ENCODE measurements around the gene CAMSAP3.
"Not testable (repeated sequence)": the region's sequence is repeated elsewhere in the genome, so short reads cannot be mapped to it uniquely, and the experiment has no call there.

CAMSAP3 gene

GRCh38 chr19:7564866-7565265, 30.8 kb upstream of the CAMSAP3 start:
- Mint-ChIP-seq H3K4me1 (no peaks in the 10 kb centered on the region), H3K4me3 (no peak overlapping the region)

DNA sequence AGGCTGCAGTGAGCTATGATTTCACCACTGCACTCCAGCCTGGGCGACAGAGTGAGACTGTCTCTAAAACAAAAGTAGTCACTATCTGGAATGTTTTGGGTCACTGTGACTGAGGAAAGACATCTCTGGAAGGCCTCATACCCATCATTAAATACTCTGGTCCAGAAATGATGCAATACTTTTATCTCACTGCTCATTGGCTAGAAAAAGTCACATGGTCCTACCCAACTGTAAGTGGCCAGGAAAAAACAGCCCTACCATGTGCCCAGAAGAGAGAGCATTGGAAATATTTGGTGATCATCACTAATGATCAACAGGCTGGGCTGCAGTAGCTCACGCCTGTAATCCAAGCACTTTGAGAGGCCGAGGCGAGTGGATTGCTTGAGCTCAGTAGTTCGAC, 30.3 kb upstream of the CAMSAP3 start:
- H3K4me1 Mint-ChIP-seq, result no peaks in the 10 kb centered on the region
- H3K36me3 Mint-ChIP-seq (ENCODE audit: low read depth), result peaks cover 10% of the 10 kb centered on the region
- TF ChIP-seq, protein P1, sequence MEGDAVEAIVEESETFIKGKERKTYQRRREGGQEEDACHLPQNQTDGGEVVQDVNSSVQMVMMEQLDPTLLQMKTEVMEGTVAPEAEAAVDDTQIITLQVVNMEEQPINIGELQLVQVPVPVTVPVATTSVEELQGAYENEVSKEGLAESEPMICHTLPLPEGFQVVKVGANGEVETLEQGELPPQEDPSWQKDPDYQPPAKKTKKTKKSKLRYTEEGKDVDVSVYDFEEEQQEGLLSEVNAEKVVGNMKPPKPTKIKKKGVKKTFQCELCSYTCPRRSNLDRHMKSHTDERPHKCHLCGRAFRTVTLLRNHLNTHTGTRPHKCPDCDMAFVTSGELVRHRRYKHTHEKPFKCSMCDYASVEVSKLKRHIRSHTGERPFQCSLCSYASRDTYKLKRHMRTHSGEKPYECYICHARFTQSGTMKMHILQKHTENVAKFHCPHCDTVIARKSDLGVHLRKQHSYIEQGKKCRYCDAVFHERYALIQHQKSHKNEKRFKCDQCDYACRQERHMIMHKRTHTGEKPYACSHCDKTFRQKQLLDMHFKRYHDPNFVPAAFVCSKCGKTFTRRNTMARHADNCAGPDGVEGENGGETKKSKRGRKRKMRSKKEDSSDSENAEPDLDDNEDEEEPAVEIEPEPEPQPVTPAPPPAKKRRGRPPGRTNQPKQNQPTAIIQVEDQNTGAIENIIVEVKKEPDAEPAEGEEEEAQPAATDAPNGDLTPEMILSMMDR (IDR thresholded peaks at IDR 0.05; ENCODE audit: unreplicated experiment in 3 of 3), result no peak
- H3K27me3 Mint-ChIP-seq (ENCODE audit: low read depth), result no peaks in the 10 kb centered on the region
- H3K27ac Mint-ChIP-seq, result no peak overlapping the region
- H3K9me3 Mint-ChIP-seq, result no peaks in the 10 kb centered on the region
- no peak overlapping the region for H3K4me3 Mint-ChIP-seq

More at GRCh38 chr19:7564866-7565265, 30.8 kb upstream of the CAMSAP3 start:
- Mint-ChIP-seq H3K27ac (no peak overlapping the region), H3K27me3 (ENCODE audit: low read depth) (no peaks in the 10 kb centered on the region), H3K9me3 (no peaks in the 10 kb centered on the region), H3K36me3 (ENCODE audit: low read depth) (peaks cover 13% of the 10 kb centered on the region)
- TF ChIP-seq, protein P1 (IDR thresholded peaks at IDR 0.05; ENCODE audit: unreplicated experiment in 3 of 3), result no peak

DNA sequence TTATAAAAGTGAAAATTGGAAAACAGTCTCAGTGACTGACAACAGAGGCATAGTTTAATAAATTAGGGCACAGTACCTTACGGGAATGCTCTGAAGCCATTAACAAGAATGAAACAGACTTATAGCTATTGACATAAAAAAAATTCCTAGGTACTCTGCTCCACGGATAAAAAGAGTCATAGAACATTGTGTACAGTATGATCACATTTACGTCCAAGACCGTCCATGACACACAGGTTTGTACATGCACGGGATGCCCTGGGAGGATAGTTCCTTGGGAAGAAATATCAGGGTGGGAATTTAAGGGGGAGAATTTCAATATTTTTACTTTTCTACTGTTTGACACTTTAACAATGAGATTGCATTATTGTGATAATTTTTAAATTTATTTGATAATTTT, 24.9 kb upstream of the CAMSAP3 start:
- H3K36me3 Mint-ChIP-seq (ENCODE audit: low read depth), result no peaks in the 10 kb centered on the region
- TF ChIP-seq, protein P1 (IDR thresholded peaks at IDR 0.05; ENCODE audit: unreplicated experiment in 3 of 3), result no peak
- H3K4me1 Mint-ChIP-seq, result no peaks in the 10 kb centered on the region
- H3K4me3 Mint-ChIP-seq, result no peak overlapping the region
- H3K27me3 Mint-ChIP-seq (ENCODE audit: low read depth), result peaks cover 5% of the 10 kb centered on the region
- H3K27ac Mint-ChIP-seq, result no peak overlapping the region
- no peaks in the 10 kb centered on the region for H3K9me3 Mint-ChIP-seq

DNA sequence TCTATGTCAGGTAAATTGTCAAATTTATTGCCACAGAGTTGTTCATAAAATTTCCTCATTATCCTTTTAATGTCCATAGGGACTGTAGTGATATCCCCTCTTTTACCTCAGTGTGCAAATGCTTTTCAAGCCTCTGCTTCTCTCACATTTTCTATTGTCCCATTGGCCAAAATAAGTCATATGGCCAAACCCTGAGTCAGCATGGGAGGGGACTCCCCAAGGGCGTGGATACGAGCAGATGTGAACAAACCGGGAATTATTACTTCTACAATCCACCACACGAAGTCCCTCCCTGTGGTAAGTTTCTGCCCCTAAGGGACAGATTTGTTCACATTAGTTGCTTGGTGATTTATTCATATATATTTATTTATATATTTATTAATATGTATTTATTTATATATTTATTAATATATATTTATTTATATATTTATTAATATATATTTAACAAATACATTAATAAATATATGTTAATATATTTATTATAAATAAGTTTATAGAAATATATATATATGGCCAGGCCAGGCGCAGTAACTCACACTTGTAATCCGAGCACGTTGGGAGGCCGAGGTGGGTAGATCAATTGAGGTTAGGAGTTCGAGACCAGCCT, 20.1 kb upstream of the CAMSAP3 start:
- Mint-ChIP-seq H3K4me1 (no peaks in the 10 kb centered on the region), H3K4me3 (no peak overlapping the region), H3K36me3 (ENCODE audit: low read depth) (no peaks in the 10 kb centered on the region), H3K27me3 (ENCODE audit: low read depth) (peaks cover 28% of the 10 kb centered on the region), H3K9me3 (no peaks in the 10 kb centered on the region), H3K27ac (no peak overlapping the region)
- TF ChIP-seq, protein P1 (IDR thresholded peaks at IDR 0.05; ENCODE audit: unreplicated experiment in 3 of 3), result no peak

- peaks cover 31% of the 10 kb centered on the region for H3K27me3 Mint-ChIP-seq (ENCODE audit: low read depth)
- not testable (repeated sequence) for H3K4me3 Mint-ChIP-seq; H3K27ac Mint-ChIP-seq; H3K9me3 Mint-ChIP-seq; H3K36me3 Mint-ChIP-seq (ENCODE audit: low read depth); H3K4me1 Mint-ChIP-seq
These were observed 18.2 kb upstream of the CAMSAP3 start for GRCh38 chr19:7577422-7577821.

- Mint-ChIP-seq H3K9me3 (no peaks in the 10 kb centered on the region), H3K4me1 (no peaks in the 10 kb centered on the region), H3K4me3 (no peak overlapping the region)
These were observed 17.5 kb upstream of the CAMSAP3 start for GRCh38 chr19:7578127-7578526.

More at GRCh38 chr19:7578127-7578526, 17.5 kb upstream of the CAMSAP3 start:
- Mint-ChIP-seq H3K27ac (no peak overlapping the region), H3K36me3 (ENCODE audit: low read depth) (no peaks in the 10 kb centered on the region), H3K27me3 (ENCODE audit: low read depth) (peaks cover 30% of the 10 kb centered on the region)
- TF ChIP-seq, protein P1 (IDR thresholded peaks at IDR 0.05; ENCODE audit: unreplicated experiment in 3 of 3), result no peak
